ACHN (cell line): ENCODE data around the gene TBX2.

Source experiments
- DNase-seq: peaks from one replicate; pipeline ENCODE4 v3.0.0-alpha.2; 2015
- in situ Hi-C: cut with HindIII; loops from 2 replicates; pipeline ENCODE4 v1.10.0; 2017; ENCODE audit warnings: low sequenced_read_pairs, low pct_ligation_motif_present, low pct_unique_long_range_greater_than_20kb

Gene TBX2

GRCh38 chr17:61366715-61367413 lies 32.8 kb upstream of the TBX2 start:
- DNase-seq = no peak
- in situ Hi-C loops = no loop called here

DNA sequence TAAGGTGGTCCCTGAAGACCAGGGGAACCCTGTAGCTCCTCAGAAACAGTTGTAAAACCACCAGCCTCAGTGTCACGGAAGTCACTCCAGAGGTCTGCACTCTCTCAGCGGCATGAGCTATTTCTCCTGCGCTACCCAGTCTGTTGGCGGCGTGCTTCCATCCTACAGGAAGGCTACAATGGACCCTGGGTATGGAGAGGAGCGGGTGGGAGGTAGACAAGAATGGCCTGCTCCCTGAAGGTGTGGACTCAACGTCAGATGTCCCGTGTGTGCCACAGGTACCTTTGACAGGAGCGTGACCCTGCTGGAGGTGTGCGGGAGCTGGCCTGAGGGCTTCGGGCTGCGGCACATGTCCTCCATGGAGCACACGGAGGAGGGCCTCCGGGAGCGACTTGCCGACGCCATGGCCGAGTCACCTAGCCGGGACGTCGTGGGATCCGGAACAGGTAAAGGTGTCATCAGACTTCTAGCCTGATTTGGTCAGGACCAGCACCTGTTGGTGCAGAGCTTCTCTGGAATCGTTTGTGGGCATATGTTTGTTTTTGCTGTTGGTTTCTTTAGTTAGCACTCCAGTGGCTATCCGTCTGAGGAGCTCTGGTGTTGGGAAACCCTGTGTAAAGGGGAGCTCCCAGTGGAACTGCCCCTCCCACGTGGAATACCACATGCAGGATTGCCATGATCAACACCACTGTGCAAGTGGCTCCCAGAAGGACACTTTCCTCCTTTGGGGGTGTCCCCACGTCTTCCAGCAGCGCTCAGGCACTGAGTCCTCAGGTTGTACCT lies 31.4 kb upstream of the TBX2 start:
- in situ Hi-C loops = no loop called here

GRCh38 chr17:61368832-61369450 lies 30.7 kb upstream of the TBX2 start:
- no peak for DNase-seq
- in situ Hi-C loops = no loop called here

More for the DNA sequence above, 31.4 kb upstream of the TBX2 start:
- DNase-seq = no peak

GRCh38 chr17:61369751-61370150 lies 29.9 kb upstream of the TBX2 start:
- DNase-seq = no peak
- in situ Hi-C loops = no loop called here

GRCh38 chr17:61371179-61371578 lies 28.5 kb upstream of the TBX2 start:
- in situ Hi-C loops = no loop called here
- no peak for DNase-seq

DNA sequence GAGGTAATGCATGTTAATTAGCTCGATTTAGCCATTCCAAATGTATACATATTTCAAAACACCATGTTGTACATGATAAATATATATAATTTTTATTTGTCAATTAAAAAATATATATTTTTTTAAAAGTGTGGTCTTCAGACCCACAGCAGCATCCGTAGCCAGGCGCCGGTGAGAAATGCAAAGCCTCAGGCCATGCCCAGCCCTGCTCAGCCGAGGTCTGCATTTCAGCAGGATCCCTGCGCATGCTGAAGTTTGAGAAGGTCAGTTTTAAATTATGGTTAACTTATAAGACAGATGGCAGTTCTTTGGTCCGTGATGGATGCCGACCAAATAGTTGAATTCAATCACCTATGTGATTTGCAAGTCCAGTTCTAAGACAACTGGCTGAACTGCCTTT lies 28.0 kb upstream of the TBX2 start:
- in situ Hi-C loops = no loop called here
- DNase-seq = no peak

DNA sequence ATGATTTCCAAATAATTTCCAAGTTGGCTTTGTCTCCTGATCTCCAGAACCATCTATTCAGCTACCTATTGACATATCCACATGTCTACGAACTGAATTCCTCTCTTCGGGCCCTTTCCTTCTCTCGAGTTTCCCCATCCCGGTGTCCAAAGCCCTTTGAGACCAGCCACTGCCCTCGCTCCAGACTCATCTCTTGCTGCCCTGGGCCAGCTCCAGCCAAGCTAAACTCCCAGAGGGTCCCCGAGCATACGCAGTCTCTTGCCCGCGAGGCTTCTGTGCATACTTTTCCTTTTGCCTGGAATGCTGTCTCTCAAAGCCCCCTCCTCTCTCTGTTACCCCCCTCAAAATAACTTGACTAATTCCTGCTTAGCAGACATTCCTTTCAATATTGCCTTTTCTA lies 27.2 kb upstream of the TBX2 start:
- DNase-seq = no peak
- in situ Hi-C loops = no loop called here

DNA sequence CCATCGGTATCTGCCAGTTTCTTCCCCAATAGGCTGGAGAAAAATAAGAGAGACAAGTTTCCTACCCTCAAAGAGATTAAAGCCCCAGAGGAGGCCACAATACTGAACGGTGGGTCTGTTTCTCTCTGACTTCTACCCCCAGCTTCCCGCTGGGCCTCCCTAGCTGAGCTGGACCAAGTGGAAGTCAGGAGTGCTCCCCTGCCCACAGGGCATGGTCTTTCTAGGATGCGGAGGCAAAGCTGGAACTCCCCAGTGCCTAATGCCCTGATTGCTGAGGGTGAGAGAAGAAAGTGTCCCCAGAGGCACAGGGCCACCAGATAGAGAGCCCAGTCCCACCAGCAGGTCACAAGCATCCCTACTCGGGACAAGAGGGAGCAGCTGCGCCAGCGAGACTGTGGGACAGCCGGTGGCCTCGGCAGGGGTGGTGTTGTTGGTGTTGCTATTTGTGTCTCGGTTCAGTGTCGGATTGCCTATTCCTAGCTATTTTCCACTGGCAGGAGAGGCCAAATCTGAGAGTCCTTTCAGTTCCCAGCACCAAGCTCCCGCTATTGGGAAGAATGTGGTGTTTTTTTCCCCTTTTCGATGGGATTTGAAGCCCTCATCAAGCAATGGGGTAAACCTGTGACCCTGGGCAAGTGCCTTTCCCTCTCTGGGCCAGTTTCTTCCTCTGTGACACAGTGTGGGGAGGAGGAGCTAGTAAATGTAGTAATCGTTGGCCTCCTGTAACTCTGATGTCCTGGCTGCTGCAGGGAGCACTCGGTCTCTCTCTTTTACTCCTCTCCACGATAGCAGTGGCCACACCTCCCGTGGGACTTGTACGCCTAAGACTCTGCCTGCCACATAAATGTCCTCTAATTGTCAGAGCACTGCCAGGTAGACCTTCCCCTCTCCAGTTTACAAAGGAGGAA lies 22.5 kb upstream of the TBX2 start:
- in situ Hi-C loops = no loop called here
- DNase-seq = no peak

- in situ Hi-C loops = no loop called here
Measured at GRCh38 chr17:61378658-61379456, 20.8 kb upstream of the TBX2 start.

DNA sequence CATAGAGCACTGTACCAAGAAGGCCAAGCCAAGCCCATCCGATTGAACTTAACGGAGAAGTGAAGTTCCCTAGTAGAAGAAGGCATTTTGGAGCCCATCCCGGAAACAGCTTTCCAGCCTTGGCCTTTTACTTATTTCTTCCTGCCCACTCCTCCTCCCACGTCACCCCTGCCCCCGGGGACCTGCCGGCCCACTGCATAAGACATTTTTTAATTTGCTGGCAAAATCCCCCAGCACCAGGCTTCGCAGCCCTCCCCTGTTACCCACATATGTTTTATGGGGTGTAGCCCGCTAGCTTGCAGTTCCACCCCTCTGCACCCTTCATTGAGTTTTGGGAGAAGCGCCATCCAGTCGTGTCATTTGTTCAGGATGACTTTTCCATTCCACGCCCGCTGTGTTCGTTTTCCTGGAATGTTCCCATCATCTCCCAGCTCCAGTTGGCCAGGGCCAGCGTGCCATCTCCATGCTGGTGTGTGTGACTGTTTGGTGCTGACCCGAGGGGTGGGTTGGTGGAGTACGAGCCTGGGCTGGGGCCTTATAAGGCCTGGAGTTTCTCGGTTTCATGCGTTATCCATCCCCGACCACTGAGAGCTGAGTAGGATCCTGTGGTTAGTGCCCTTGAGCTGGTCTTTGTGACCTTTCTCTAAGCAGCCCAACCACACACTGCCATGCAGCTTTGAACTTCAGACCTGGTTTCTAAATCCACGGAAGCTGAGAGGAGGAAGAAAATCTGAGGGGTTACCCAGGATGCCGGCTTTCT lies 20.0 kb upstream of the TBX2 start:
- in situ Hi-C loops = no loop called here
- DNase-seq = no peak

More at GRCh38 chr17:61378658-61379456, 20.8 kb upstream of the TBX2 start:
- DNase-seq = no peak

DNA sequence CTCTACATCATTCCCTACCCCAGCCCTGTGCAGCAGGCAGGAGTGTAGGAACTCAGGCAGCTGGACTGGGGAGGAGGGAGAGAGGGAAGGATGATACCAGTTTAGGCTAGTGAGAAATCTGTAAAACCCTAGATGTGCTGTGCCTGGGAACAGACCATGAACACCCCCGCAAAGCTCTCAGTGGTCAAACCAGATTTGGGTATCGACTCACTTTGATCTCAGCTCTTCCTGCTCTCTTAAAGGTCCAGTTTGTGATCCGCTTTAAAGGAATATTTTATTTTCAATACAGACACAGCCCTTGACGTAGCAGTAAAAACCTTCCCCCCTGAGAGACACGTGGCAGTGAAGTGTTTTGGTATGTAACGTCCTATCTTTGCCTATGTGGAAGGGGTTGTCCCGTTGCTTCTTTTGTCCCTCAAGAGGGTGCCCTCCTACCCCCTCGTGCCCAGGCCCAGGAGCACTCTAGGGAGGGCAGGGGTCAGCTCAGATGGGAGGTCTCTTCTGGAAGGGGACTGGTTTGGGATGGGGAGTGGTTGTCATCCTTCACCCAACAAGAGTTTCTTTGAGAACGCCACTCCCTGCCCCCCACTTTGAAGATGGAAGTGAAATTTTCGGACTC lies 19.3 kb upstream of the TBX2 start:
- DNase-seq = no peak
- in situ Hi-C loops = no loop called here

GRCh38 chr17:61380836-61381525 lies 18.7 kb upstream of the TBX2 start:
- in situ Hi-C loops = no loop called here
- DNase-seq = no peak

DNA sequence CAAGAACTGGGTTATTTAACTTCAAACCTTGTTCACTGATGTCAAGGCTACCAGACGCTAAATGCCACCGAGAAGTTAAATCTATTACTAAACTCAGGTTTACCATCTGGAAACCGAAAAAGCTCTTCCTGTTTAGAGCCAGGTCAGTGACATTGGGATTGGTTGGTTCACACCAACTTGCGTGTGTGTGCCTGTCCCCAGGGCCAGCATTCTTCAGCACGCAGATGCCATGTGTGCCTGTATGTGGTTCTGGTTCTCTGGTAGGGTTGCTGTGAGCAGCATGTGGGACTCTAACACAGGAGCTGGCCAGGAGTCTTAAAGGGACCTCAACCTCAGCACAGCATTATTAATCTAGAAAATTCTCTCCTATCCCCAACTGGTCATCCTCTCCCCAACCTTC lies 18.1 kb upstream of the TBX2 start:
- DNase-seq = no peak
- in situ Hi-C loops = no loop called here

- DNase-seq = no peak
- in situ Hi-C loops = no loop called here
Measured at GRCh38 chr17:61382796-61383688, 16.6 kb upstream of the TBX2 start.

GRCh38 chr17:61383689-61384201 lies 15.9 kb upstream of the TBX2 start:
- DNase-seq = no peak
- in situ Hi-C loops = no loop called here
